ENCODE data around the gene LYPD5.

LYPD5 gene

DNA sequence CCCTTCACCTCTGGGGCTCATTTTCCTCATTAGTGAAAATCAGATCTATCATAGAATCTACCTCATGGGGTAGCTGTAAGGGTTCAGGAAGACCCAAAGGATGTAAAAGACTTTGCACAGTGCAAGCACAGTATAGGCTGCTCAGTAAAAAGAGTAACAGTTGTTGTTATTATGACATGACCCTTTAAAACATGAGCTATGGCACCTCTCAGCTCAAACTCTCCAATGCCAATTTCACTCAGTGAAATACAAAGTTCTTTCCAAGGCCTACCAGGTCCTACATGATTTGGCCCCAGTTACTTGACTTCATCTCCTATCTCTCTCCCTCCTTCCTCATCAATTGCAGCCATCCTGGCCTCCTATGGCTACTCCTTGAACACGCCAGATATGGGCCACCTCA is 52.3 kb downstream of the LYPD5 start:
- DNase-seq = no peak

DNA sequence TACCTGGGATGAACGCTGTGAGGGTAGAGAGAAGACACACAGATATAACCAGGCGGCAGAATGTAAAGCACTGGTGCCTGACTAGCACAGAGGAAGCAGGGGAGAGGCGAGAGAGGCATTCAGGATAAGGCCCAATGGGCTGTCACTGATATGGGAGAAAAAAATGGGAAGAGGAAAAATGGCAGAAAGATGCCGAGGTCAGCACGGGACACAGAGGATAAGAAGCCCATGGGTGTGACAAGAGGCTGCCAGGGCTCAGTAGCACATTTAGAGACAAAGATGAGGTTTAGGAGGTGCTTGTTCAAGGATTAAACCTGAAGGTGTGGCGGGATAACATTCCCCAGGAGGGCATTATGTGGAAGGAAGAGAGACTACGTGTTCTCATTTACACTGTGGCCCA is 53.1 kb downstream of the LYPD5 start:
- no peak for DNase-seq

DNA sequence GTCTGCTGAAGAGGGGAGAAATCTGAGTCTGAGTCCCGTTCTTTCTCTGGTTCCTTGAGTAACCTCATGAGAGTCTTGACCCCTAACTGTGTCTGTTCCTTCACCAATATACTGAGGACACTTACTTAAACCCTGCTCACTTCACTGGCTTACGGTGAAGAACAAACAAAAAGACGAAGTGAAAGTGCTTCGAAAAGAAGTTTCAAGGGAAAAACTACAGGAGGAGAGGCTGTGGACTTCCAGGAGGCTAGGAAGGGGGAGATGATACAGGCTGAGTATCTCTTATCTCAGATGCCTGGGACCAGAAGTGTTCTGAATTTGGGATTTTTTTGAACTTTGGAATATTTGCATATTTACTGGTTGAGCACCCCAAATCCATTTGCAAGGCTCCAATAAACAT is 53.6 kb downstream of the LYPD5 start:
- no peak for DNase-seq

DNA sequence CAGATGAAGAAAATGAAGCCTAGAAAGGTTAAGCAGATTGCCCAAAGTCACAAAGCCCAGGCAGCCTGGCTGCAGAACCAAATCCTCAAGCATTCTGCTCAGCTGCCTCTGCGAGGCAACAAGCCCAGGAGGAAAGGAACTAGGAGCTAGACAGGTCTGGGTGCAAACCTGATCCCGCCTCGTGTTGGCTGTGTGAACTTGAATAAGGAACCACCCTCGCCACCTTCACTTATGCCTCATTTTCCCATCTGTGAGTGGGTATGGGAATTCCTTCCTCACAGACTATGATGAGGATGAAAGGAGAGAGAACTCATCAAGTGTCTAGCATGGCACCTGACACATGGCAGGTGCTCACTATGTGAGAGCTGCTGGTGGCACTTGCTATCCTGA is 54.0 kb downstream of the LYPD5 start:
- no peak for DNase-seq

DNA sequence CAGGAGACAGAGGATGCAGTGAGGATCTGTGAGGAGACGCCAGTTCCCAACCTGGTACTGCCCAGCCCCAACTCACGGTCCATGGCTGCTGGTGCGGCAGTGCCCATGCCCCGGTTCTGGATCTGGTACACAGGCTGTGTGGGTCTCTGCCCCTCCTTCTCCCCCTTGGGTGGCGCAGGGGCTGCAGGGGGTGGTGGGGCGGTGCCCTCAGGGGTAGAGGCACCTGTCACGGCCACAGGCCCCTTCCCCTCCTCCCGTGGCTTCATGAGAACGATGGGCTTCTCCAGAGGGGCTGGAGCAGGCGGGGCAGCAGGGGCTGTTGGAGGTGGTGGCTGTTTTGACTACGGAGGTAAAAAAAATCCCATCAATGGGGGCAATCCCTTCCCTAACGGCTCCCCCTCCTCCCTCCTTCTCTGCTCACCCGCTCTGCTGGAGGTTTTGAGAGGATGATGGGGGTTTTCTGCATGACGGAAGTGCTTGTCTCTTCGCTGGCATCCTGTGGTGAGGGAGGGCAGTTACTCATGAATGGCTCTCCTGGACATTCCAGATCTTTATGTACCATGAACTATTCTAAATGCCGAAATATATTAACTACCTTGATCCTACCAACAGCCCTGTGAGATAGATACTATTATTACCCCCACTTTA is 54.6 kb downstream of the LYPD5 start:
- no peak for DNase-seq
